CD14-positive monocyte (primary cell): Measurements from ENCODE around the gene RPS23. TPM values are rescaled to one million over a fixed set of nuclear protein-coding genes. Genes with fewer than 3 reads are reported as not detected.

ENCODE experiments used
- DNase-seq, 3 donors: peaks; one replicate each; pipeline ENCODE4 v3.0.0-alpha.2; 2011 to 2022
- H2AFZ ChIP-seq: 2 replicates; pipeline ENCODE4 v1.6.0; 2012; ENCODE audit warnings: mild to moderate bottlenecking, low read depth, low read length, inconsistent platforms; ENCODE audit not compliant: insufficient read depth, poor library complexity, severe bottlenecking
- H3K27ac ChIP-seq, 2 donors: 1 replicate in 1 of 2; 2 replicates in 1 of 2; pipeline ENCODE4 v1.5.1; 2012 to 2013; ENCODE audit warnings: low read length in 2 of 2, control low read depth in 1 of 2, inconsistent platforms in 1 of 2, low read depth in 1 of 2, mild to moderate bottlenecking in 1 of 2
- H3K27me3 ChIP-seq, 2 donors: one replicate each; pipeline versions ENCODE4 v1.6.0 to v1.6.1; 2011 to 2013; ENCODE audit warnings: low read length in 2 of 2; ENCODE audit not compliant: control insufficient read depth in 2 of 2, insufficient read depth in 2 of 2
- H3K36me3 ChIP-seq, 2 donors: replicated peaks in 1 of 2; 1 replicate in 1 of 2; 2 replicates in 1 of 2; pipeline versions ENCODE4 v1.5.1 to v1.6.1; 2012 to 2013; ENCODE audit warnings: low read length in 2 of 2, control low read depth in 1 of 2, inconsistent platforms in 1 of 2, mild to moderate bottlenecking in 1 of 2; ENCODE audit not compliant: insufficient read depth in 2 of 2, control insufficient read depth in 1 of 2
- H3K4me1 ChIP-seq, 2 donors: 1 replicate in 1 of 2; 2 replicates in 1 of 2; pipeline versions ENCODE4 v1.5.1 to v1.6.1; 2012 to 2013; ENCODE audit warnings: low read length in 2 of 2, control low read depth in 1 of 2, inconsistent platforms in 1 of 2, mild to moderate bottlenecking in 1 of 2, moderate library complexity in 1 of 2; ENCODE audit not compliant: insufficient read depth in 2 of 2, control insufficient read depth in 1 of 2
- H3K4me2 ChIP-seq: replicated peaks from 2 replicates; pipeline ENCODE3; 2012; ENCODE audit warnings: low read length, moderate library complexity, mild to moderate bottlenecking; ENCODE audit not compliant: poor library complexity, severe bottlenecking; ENCODE audit errors: extremely low read depth
- H3K4me3 ChIP-seq, 3 experiments: fragments of 200-600 bp in 1 of 3; sonication (generic) in 1 of 3; replicated peaks in 1 of 3; 1 replicate in 2 of 3; 2 replicates in 1 of 3; pipeline ENCODE4 v1.5.1; 2011 to 2013; ENCODE audit warnings: low read length in 3 of 3, mild to moderate bottlenecking in 3 of 3, control low read depth in 2 of 3, low read depth in 2 of 3, inconsistent platforms in 1 of 3, moderate library complexity in 1 of 3
- H3K79me2 ChIP-seq: 2 replicates; pipeline ENCODE4 v1.6.0; 2012; ENCODE audit warnings: mild to moderate bottlenecking, control low read depth, inconsistent platforms, low read length, moderate library complexity; ENCODE audit not compliant: insufficient read depth
- H3K9ac ChIP-seq: 2 replicates; pipeline ENCODE4 v1.6.0; 2017; ENCODE audit warnings: low read length, mild to moderate bottlenecking; ENCODE audit not compliant: insufficient read depth, poor library complexity, severe bottlenecking
- H3K9me3 ChIP-seq, 2 donors: replicated peaks in 1 of 2; 1 replicate in 1 of 2; 2 replicates in 1 of 2; pipeline versions ENCODE4 v1.5.1 to v1.6.1; 2012 to 2013; ENCODE audit warnings: low read length in 2 of 2, control low read depth in 1 of 2; ENCODE audit not compliant: control insufficient read depth in 1 of 2, insufficient read depth in 1 of 2
- H4K20me1 ChIP-seq: 2 replicates; pipeline ENCODE4 v1.6.0; 2012; ENCODE audit warnings: mild to moderate bottlenecking, low read length, control low read depth, moderate library complexity; ENCODE audit not compliant: insufficient read depth
- H3K27ac Mint-ChIP-seq, 7 donors: one replicate each; pipeline ENCODE4 v1.8.0; 2020; ENCODE audit warnings: mild to moderate bottlenecking in 7 of 7, mixed read lengths in 7 of 7, moderate library complexity in 6 of 7, inconsistent platforms in 2 of 7
- H3K27me3 Mint-ChIP-seq, 3 donors: one replicate each; pipeline ENCODE4 v1.8.0; 2021 to 2022; ENCODE audit warnings: low read depth in 3 of 3, mild to moderate bottlenecking in 3 of 3, mixed read lengths in 3 of 3, moderate library complexity in 3 of 3, inconsistent platforms in 1 of 3
- H3K36me3 Mint-ChIP-seq, 2 donors: one replicate each; pipeline ENCODE4 v1.8.0; 2020; ENCODE audit warnings: mixed read lengths in 2 of 2, inconsistent platforms in 1 of 2, mild to moderate bottlenecking in 1 of 2
- H3K4me1 Mint-ChIP-seq: one replicate; pipeline ENCODE4 v1.8.0; 2020; ENCODE audit warnings: mild to moderate bottlenecking, mixed read lengths
- H3K4me3 Mint-ChIP-seq, 2 donors: one replicate each; pipeline ENCODE4 v1.8.0; 2020; ENCODE audit warnings: mild to moderate bottlenecking in 2 of 2, mixed read lengths in 2 of 2, moderate library complexity in 1 of 2
- H3K9me3 Mint-ChIP-seq, 7 donors: one replicate each; pipeline ENCODE4 v1.8.0; 2020 to 2022; ENCODE audit warnings: mixed read lengths in 7 of 7, mild to moderate bottlenecking in 6 of 7, moderate library complexity in 6 of 7, inconsistent platforms in 2 of 7
- WGBS: methylation state at CpG from one replicate; pipeline ENCODE4 v1.1.5; 2013; ENCODE audit warnings: missing lambda C conversion rate; ENCODE audit not compliant: insufficient coverage; 5-methylcytosine and 5-hydroxymethylcytosine counted together
- intact Hi-C, 2 donors: fragments of 100-400 bp; cut with micrococcal nuclease; formaldehyde crosslinking; loops; one replicate each; pipeline versions ENCODE4 v1.15.0 to v1.15.1; 2023
- polyA plus RNA-seq, 3 donors: library from polyadenylated mRNA; depleted of rRNA in 1 of 3; unstranded in 2 of 3; stranded (reverse) in 1 of 3; fragments of 300-500 nt in 2 of 3; fragments of >200 nt in 1 of 3; fragmentation: Illumina TruSeq in 2 of 3; gene quantifications; 1 replicate in 2 of 3; 2 replicates in 1 of 3; pipeline ENCODE4 v1.2.3, GENCODE V29; 2012 to 2021
- TF ChIP-seq, protein P1 (sequence below): fragments of 200-600 bp; IDR thresholded peaks from one replicate; pipeline ENCODE4 v1.8.0; 2022; ENCODE audit warnings: antibody characterized with exemption, mild to moderate bottlenecking

The RPS23 gene
- polyA plus RNA-seq, 3 donors, result 1,200 to 3,765 (median 1,267) TPM

DNA sequence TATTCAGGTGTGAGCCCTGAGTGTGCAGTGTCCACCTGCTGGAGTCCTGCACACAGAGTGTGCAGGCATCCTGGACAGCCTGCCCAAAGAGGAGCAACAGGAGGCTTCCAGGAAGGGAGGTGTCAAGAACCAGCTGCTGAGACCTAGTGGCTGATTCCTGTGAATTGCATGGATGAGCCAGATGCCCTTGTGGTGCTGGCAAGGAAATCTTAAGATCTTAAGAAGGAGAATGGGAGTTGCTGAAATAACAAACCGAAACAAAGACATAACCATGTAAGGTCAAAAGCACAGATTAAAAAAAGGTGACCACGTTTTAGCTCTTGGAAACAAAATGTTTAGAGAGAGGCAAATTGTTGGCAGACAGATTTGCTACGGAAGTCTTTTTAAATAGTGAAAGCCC is 29.3 kb upstream of the RPS23 start:
- DNase-seq, result no peak

DNA sequence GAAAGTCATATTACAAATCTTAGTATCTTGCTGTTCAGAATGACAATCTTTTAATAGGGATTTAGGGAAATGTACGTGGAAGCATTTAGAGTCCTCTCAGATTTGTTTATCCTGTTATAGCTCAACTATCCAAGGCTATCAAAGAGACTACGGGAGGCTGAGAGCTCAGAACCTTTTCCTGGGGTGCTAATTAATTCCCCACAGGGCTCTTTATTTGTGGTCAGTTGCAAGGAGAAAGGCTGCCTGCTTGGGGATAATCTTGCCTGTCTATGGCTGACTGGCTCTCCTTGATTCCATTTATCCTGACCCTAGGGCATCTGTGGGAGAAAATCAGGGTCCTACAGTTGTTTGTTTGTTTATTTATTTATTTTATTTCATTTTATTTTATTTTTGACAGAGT is 28.0 kb upstream of the RPS23 start:
- no CpG with 5 or more reads among the region's 2 CpGs for WGBS
- no peak overlapping the region for H3K4me3 Mint-ChIP-seq
- no peaks in the 10 kb centered on the region for H3K9me3 ChIP-seq
- DNase-seq, result no peak
- no peaks in the 10 kb centered on the region for H3K4me1 ChIP-seq
- H3K27ac Mint-ChIP-seq, result no peak overlapping the region
- no peak overlapping the region for H3K27ac ChIP-seq
- H3K9me3 Mint-ChIP-seq, result peaks cover 0 to 3% (median 0%) of the 10 kb centered on the region in 7 donors
- no peak overlapping the region for H2AFZ ChIP-seq
- H3K27me3 Mint-ChIP-seq, result peaks cover 0 to 2% (median 0%) of the 10 kb centered on the region in 3 donors
- intact Hi-C loops, result no loop called here
- peaks cover 0 to 3% of the 10 kb centered on the region in 2 donors for H3K36me3 Mint-ChIP-seq
- H3K4me2 ChIP-seq, result no peak overlapping the region
- H3K79me2 ChIP-seq, result no peaks in the 10 kb centered on the region
- H3K4me1 Mint-ChIP-seq, result no peaks in the 10 kb centered on the region
- TF ChIP-seq, protein P1, sequence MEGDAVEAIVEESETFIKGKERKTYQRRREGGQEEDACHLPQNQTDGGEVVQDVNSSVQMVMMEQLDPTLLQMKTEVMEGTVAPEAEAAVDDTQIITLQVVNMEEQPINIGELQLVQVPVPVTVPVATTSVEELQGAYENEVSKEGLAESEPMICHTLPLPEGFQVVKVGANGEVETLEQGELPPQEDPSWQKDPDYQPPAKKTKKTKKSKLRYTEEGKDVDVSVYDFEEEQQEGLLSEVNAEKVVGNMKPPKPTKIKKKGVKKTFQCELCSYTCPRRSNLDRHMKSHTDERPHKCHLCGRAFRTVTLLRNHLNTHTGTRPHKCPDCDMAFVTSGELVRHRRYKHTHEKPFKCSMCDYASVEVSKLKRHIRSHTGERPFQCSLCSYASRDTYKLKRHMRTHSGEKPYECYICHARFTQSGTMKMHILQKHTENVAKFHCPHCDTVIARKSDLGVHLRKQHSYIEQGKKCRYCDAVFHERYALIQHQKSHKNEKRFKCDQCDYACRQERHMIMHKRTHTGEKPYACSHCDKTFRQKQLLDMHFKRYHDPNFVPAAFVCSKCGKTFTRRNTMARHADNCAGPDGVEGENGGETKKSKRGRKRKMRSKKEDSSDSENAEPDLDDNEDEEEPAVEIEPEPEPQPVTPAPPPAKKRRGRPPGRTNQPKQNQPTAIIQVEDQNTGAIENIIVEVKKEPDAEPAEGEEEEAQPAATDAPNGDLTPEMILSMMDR, result no peak
- H3K9ac ChIP-seq, result no peak overlapping the region
- H3K36me3 ChIP-seq, result no peaks in the 10 kb centered on the region
- no peaks in the 10 kb centered on the region for H4K20me1 ChIP-seq
- no peak overlapping the region for H3K4me3 ChIP-seq
- no peaks in the 10 kb centered on the region for H3K27me3 ChIP-seq

More for the DNA sequence above, 29.3 kb upstream of the RPS23 start:
- Mint-ChIP-seq H3K4me1 (no peaks in the 10 kb centered on the region), H3K36me3 (peaks cover 0 to 8% of the 10 kb centered on the region in 2 donors), H3K4me3 (no peak overlapping the region), H3K9me3 (peaks cover 0 to 3% (median 0%) of the 10 kb centered on the region in 7 donors), H3K27me3 (peaks cover 0 to 2% (median 0%) of the 10 kb centered on the region in 3 donors), H3K27ac (no peak overlapping the region)
- 100% methylated on average over 1 of the region's 3 CpGs for WGBS
- TF ChIP-seq, protein P1, result no peak
- no peaks in the 10 kb centered on the region for H3K27me3 ChIP-seq
- H3K36me3 ChIP-seq, result no peaks in the 10 kb centered on the region
- H3K4me1 ChIP-seq, result no peaks in the 10 kb centered on the region
- H4K20me1 ChIP-seq, result no peaks in the 10 kb centered on the region
- no peaks in the 10 kb centered on the region for H3K9me3 ChIP-seq
- no peak overlapping the region for H3K4me2 ChIP-seq
- H2AFZ ChIP-seq, result no peak overlapping the region
- no peak overlapping the region for H3K27ac ChIP-seq
- intact Hi-C loops, result no loop called here
- no peak overlapping the region for H3K9ac ChIP-seq
- no peaks in the 10 kb centered on the region for H3K79me2 ChIP-seq
- no peak overlapping the region for H3K4me3 ChIP-seq
